ENCODE measurements around the gene PLGRKT.
"Not testable (repeated sequence)": the region's sequence is repeated elsewhere in the genome, so short reads cannot be mapped to it uniquely, and the experiment has no call there.

DNA sequence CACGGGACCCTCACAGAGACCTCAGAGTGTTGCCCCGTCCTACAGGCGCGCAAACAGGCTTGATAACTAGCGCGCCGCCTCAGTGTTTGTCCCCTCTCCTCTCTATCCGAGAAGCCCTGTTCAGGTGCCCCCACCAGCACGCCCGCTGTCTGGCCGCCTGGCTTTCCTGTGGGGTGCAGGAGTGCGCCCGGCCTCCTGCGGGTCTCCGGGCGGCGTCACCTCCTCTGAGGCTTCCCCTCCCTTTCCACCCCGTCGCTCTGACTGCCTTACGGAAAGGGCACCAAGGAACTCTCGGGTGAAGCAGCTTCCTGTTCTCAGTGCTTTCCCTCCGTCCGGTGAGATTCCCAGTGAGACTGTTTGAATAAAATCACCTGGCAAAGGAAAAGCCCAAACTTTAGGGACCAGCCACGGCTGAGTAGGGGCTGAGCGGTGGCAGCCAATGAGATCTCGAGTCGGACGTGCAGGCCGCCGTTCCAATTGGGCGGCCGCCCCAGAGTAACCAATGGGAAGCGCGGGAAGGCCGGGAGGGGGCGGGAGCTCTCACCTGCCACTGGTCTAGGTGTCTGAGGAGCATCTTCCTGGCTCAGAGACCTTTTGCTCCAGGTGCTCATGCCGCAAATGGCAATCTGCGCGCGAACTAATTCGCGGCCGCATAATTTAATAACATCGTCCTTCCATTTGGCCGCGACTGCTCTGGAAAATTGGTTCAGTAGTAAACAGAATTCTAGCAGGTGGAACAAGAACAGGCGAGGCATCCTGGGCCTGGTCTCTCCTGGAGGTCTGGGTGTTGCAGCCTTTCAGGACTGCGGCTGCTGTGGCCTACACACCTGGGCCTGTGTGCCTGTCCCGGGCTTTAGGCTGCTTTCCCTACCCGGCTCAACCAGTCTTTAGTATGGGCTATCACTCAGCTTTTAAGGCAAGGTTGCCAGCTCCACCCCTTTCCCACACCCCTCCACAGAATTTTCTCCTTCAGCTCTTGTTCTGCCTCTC is 98.4 kb downstream of the PLGRKT start, which contains the start of gene RLN1:
- TF ChIP-seq JUN (CRISPR knock-in tag; IDR thresholded peaks at IDR 0.05); NR2C2 (CRISPR knock-in tag; IDR thresholded peaks at IDR 0.05); E2F5 (CRISPR knock-in tag; IDR thresholded peaks at IDR 0.05); ELF4 (CRISPR knock-in tag; IDR thresholded peaks at IDR 0.05; ENCODE audit: low read depth); CREM (CRISPR knock-in tag; IDR thresholded peaks at IDR 0.05); NFYB (CRISPR knock-in tag; conservative IDR thresholded peaks at IDR 0.05; ENCODE audit: low read depth); ETV6 (CRISPR knock-in tag; IDR thresholded peaks at IDR 0.05); AFF4 (CRISPR knock-in tag; IDR thresholded peaks at IDR 0.05; ENCODE audit: borderline replicate concordance); ZNF121 (CRISPR knock-in tag; IDR thresholded peaks at IDR 0.05); SMAD4 (CRISPR knock-in tag; IDR thresholded peaks at IDR 0.05); ATF2 (CRISPR knock-in tag; IDR thresholded peaks at IDR 0.05; ENCODE audit: borderline replicate concordance, low read depth): not testable (repeated sequence)
- TF ChIP-seq, protein P1, sequence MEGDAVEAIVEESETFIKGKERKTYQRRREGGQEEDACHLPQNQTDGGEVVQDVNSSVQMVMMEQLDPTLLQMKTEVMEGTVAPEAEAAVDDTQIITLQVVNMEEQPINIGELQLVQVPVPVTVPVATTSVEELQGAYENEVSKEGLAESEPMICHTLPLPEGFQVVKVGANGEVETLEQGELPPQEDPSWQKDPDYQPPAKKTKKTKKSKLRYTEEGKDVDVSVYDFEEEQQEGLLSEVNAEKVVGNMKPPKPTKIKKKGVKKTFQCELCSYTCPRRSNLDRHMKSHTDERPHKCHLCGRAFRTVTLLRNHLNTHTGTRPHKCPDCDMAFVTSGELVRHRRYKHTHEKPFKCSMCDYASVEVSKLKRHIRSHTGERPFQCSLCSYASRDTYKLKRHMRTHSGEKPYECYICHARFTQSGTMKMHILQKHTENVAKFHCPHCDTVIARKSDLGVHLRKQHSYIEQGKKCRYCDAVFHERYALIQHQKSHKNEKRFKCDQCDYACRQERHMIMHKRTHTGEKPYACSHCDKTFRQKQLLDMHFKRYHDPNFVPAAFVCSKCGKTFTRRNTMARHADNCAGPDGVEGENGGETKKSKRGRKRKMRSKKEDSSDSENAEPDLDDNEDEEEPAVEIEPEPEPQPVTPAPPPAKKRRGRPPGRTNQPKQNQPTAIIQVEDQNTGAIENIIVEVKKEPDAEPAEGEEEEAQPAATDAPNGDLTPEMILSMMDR (IDR thresholded peaks at IDR 0.05), result not testable (repeated sequence)
- TF ChIP-seq, protein P2, sequence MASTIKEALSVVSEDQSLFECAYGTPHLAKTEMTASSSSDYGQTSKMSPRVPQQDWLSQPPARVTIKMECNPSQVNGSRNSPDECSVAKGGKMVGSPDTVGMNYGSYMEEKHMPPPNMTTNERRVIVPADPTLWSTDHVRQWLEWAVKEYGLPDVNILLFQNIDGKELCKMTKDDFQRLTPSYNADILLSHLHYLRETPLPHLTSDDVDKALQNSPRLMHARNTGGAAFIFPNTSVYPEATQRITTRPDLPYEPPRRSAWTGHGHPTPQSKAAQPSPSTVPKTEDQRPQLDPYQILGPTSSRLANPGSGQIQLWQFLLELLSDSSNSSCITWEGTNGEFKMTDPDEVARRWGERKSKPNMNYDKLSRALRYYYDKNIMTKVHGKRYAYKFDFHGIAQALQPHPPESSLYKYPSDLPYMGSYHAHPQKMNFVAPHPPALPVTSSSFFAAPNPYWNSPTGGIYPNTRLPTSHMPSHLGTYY (CRISPR knock-in tag; IDR thresholded peaks at IDR 0.05), result not testable (repeated sequence)
- TF ChIP-seq, protein P3, sequence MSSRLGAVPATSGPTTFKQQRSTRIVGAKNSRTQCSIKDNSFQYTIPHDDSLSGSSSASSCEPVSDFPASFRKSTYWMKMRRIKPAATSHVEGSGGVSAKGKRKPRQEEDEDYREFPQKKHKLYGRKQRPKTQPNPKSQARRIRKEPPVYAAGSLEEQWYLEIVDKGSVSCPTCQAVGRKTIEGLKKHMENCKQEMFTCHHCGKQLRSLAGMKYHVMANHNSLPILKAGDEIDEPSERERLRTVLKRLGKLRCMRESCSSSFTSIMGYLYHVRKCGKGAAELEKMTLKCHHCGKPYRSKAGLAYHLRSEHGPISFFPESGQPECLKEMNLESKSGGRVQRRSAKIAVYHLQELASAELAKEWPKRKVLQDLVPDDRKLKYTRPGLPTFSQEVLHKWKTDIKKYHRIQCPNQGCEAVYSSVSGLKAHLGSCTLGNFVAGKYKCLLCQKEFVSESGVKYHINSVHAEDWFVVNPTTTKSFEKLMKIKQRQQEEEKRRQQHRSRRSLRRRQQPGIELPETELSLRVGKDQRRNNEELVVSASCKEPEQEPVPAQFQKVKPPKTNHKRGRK (CRISPR knock-in tag; IDR thresholded peaks at IDR 0.05; ENCODE audit: borderline replicate concordance), result not testable (repeated sequence)
